IMR-90 (cell line): ENCODE measurements around the gene NLRC5. TPM values are rescaled to one million over a fixed set of nuclear protein-coding genes. Genes with fewer than 3 reads are reported as not detected.

Experiments used
- ATAC-seq: fragments of 200-7000 bp; cut with Tn5 transposase; 2 replicates; pipeline ENCODE4 v1.9.1; 2020; ENCODE audit warnings: low read depth, mild to moderate bottlenecking, moderate library complexity
- BruUV-seq: library from RNA; stranded (reverse); fragments of 400-500 nt; replicated peaks from 2 replicates; lab custom pipeline; 2021; lab: Mats Ljungman, UMichigan
- CTCF ChIA-PET: fragments of 300-600 bp; formaldehyde crosslinking; extraction: SDS; loops from one replicate; lab custom pipeline; 2021; ENCODE audit warnings: antibody characterized with exemption; lab: Yijun Ruan, JAX
- POLR2A ChIA-PET: fragments of 300-600 bp; sonication (Branson Sonifier 250); formaldehyde crosslinking; loops from one replicate; lab custom pipeline; 2022; ENCODE audit warnings: antibody characterized with exemption; ENCODE audit not compliant: unreplicated experiment; lab: Charles Lee
- DNase-seq: peaks from one replicate; pipeline ENCODE4 v3.0.0; 2013
- H2AFZ ChIP-seq: replicated peaks from 2 replicates; pipeline ENCODE3; 2013; ENCODE audit warnings: low read length, mild to moderate bottlenecking; ENCODE audit not compliant: poor library complexity
- H2AK5ac ChIP-seq: 2 replicates; pipeline ENCODE4 v1.6.1; 2013; ENCODE audit warnings: low read depth, low read length, inconsistent platforms
- H2AK9ac ChIP-seq: replicated peaks from 2 replicates; pipeline ENCODE3; 2013; ENCODE audit warnings: mild to moderate bottlenecking, low read depth, low read length, moderate library complexity; ENCODE audit not compliant: poor library complexity
- H2BK120ac ChIP-seq: 2 replicates; pipeline ENCODE4 v1.6.1; 2013; ENCODE audit warnings: low read depth, low read length, inconsistent platforms
- H2BK15ac ChIP-seq: 3 replicates; pipeline ENCODE4 v1.6.1; 2013; ENCODE audit warnings: low read depth, low read length, inconsistent platforms
- H2BK20ac ChIP-seq: 2 replicates; pipeline ENCODE4 v1.6.1; 2013; ENCODE audit warnings: low read depth, mild to moderate bottlenecking, inconsistent platforms, low read length, moderate library complexity
- H2BK5ac ChIP-seq: 2 replicates; pipeline ENCODE4 v1.6.1; 2013; ENCODE audit warnings: mild to moderate bottlenecking, low read depth, low read length, inconsistent platforms; ENCODE audit not compliant: poor library complexity, severe bottlenecking
- H3K14ac ChIP-seq: replicated peaks from 2 replicates; pipeline ENCODE4 v1.6.1; 2013; ENCODE audit warnings: low read depth, low read length, inconsistent platforms
- H3K18ac ChIP-seq: 2 replicates; pipeline ENCODE4 v1.6.1; 2013; ENCODE audit warnings: low read depth, low read length, control low read depth
- H3K23ac ChIP-seq: 2 replicates; pipeline ENCODE4 v1.6.1; 2013; ENCODE audit warnings: low read depth, low read length, inconsistent platforms
- H3K27ac ChIP-seq: 2 replicates; pipeline ENCODE4 v1.5.1; 2013; ENCODE audit warnings: mild to moderate bottlenecking, control low read depth, low read length; ENCODE audit not compliant: insufficient read depth
- H3K27me3 ChIP-seq: 2 replicates; pipeline ENCODE4 v1.6.1; 2013; ENCODE audit warnings: low read length; ENCODE audit not compliant: control insufficient read depth, insufficient read depth
- H3K36me3 ChIP-seq: 2 replicates; pipeline ENCODE4 v1.6.1; 2013; ENCODE audit warnings: low read length, mixed read lengths; ENCODE audit not compliant: control insufficient read depth, insufficient read depth
- H3K4ac ChIP-seq: 2 replicates; pipeline ENCODE4 v1.6.1; 2013; ENCODE audit warnings: low read depth, low read length, inconsistent platforms
- H3K4me1 ChIP-seq: 2 replicates; pipeline ENCODE4 v1.6.1; 2013; ENCODE audit warnings: low read length, mixed read lengths; ENCODE audit not compliant: control insufficient read depth, insufficient read depth
- H3K4me2 ChIP-seq: 2 replicates; pipeline ENCODE4 v1.6.1; 2013; ENCODE audit warnings: low read depth, mild to moderate bottlenecking, control low read depth, low read length, moderate library complexity
- H3K4me3 ChIP-seq: 2 replicates; pipeline ENCODE4 v1.5.1; 2013; ENCODE audit warnings: low read depth, mild to moderate bottlenecking, control low read depth, low read length, moderate library complexity; ENCODE audit not compliant: insufficient read depth
- H3K56ac ChIP-seq: 2 replicates; pipeline ENCODE4 v1.6.1; 2013; ENCODE audit warnings: low read length, inconsistent platforms; ENCODE audit not compliant: insufficient read depth; ENCODE audit errors: extremely low read depth
- H3K79me1 ChIP-seq, 2 experiments: 2 replicates each; pipeline ENCODE4 v1.6.1; 2013; ENCODE audit warnings: low read length in 2 of 2, inconsistent platforms in 1 of 2, low read depth in 1 of 2
- H3K9ac ChIP-seq: 2 replicates; pipeline ENCODE4 v1.6.1; 2013; ENCODE audit warnings: low read depth, low read length, control low read depth
- H3K9me1 ChIP-seq: 2 replicates; pipeline ENCODE4 v1.6.1; 2013; ENCODE audit warnings: low read length, inconsistent platforms; ENCODE audit not compliant: insufficient read depth
- H3K9me3 ChIP-seq: 2 replicates; pipeline ENCODE4 v1.6.1; 2013; ENCODE audit warnings: low read length; ENCODE audit not compliant: control insufficient read depth, insufficient read depth
- H4K20me1 ChIP-seq: 2 replicates; pipeline ENCODE4 v1.6.1; 2013; ENCODE audit warnings: low read length, inconsistent platforms; ENCODE audit not compliant: insufficient read depth
- H4K5ac ChIP-seq: 2 replicates; pipeline ENCODE4 v1.6.1; 2013; ENCODE audit warnings: mild to moderate bottlenecking, low read depth, low read length, control low read depth
- H4K8ac ChIP-seq, 2 experiments: 2 replicates each; pipeline ENCODE4 v1.6.1; 2013; ENCODE audit warnings: low read depth in 2 of 2, low read length in 2 of 2, control low read depth in 1 of 2, inconsistent platforms in 1 of 2
- H4K91ac ChIP-seq: 2 replicates; pipeline ENCODE4 v1.6.1; 2013; ENCODE audit warnings: low read depth, low read length, inconsistent platforms; ENCODE audit not compliant: insufficient read depth
- BHLHE40 ChIP-seq: fragments of 150-350 bp; IDR thresholded peaks from 2 replicates; pipeline ENCODE4 v1.6.1; 2016; ENCODE audit warnings: mild to moderate bottlenecking, low read depth, low read length
- CHD1 ChIP-seq: IDR thresholded peaks from 2 replicates; pipeline ENCODE4 v1.6.1; 2012; ENCODE audit warnings: low read depth, low read length, improper control_type of control experiment
- FOS ChIP-seq: fragments of 150-350 bp; IDR thresholded peaks from 2 replicates; pipeline ENCODE4 v1.6.1; 2016; ENCODE audit warnings: low read depth, low read length
- MAFK ChIP-seq: IDR thresholded peaks from 2 replicates; pipeline ENCODE4 v1.6.1; 2012; ENCODE audit warnings: low read depth, low read length, improper control_type of control experiment
- MAZ ChIP-seq: IDR thresholded peaks from 2 replicates; pipeline ENCODE4 v1.6.1; 2012; ENCODE audit warnings: low read depth, mild to moderate bottlenecking, low read length, improper control_type of control experiment, moderate library complexity, borderline replicate concordance
- MXI1 ChIP-seq: IDR thresholded peaks from 2 replicates; pipeline ENCODE4 v1.6.1; 2012; ENCODE audit warnings: low read depth, mild to moderate bottlenecking, low read length, moderate library complexity, borderline replicate concordance
- RCOR1 ChIP-seq: IDR thresholded peaks from 2 replicates; pipeline ENCODE4 v1.6.1; 2012; ENCODE audit warnings: mild to moderate bottlenecking, low read length, improper control_type of control experiment; ENCODE audit not compliant: insufficient replicate concordance
- SMC3 ChIP-seq: fragments of 150-350 bp; IDR thresholded peaks from 2 replicates; pipeline ENCODE4 v1.6.1; 2016; ENCODE audit warnings: low read depth, mild to moderate bottlenecking, antibody characterized with exemption, low read length, moderate library complexity
- WGBS, 2 experiments: methylation state at CpG; one replicate each; pipeline versions ENCODE4 v1.1.5 to v1.1.7; 2013; ENCODE audit warnings: missing lambda C conversion rate in 2 of 2; ENCODE audit not compliant: insufficient read length in 1 of 2; ENCODE audit errors: extremely low coverage in 2 of 2; 5-methylcytosine and 5-hydroxymethylcytosine counted together
- dilution Hi-C: fragments of 300-500 bp; cut with HindIII; formaldehyde crosslinking; loops from one replicate; pipeline ENCODE4 v1.14.3; 2018; ENCODE audit warnings: low sequenced_read_pairs; ENCODE audit not compliant: unreplicated experiment
- in situ Hi-C: fragments of 300-500 bp; cut with MboI; formaldehyde crosslinking; loops from 3 replicates; pipeline ENCODE4 v1.14.3; 2019; ENCODE audit warnings: low sequenced_read_pairs, inconsistent platforms, mixed read lengths
- intact Hi-C: fragments of 100-400 bp; cut with micrococcal nuclease; formaldehyde crosslinking; loops from 2 replicates; pipeline ENCODE4 v1.10.0; 2022
- polyA plus RNA-seq, 3 experiments: library from polyadenylated mRNA; depleted of rRNA; stranded (reverse); fragments of >200 nt; gene quantifications; 2 replicates each; pipeline ENCODE4 v1.2.3, GENCODE V29; 2012; ENCODE audit warnings: low replicate concordance in 1 of 3
- total RNA-seq: library from RNA; depleted of rRNA; stranded (reverse); fragments of >200 nt; gene quantifications from 2 replicates; pipeline ENCODE4 v1.2.3, GENCODE V29; 2012

The NLRC5 gene
- total and polyA plus RNA-seq, 2 of the 4 experiments (the other 2 are of a cell fraction), result 9.1 to 14.9 TPM

- Histone ChIP-seq H3K23ac (no peak overlapping the region), H3K14ac (no peak overlapping the region), H3K9me3 (no peaks in the 10 kb centered on the region), H3K4me1 (no peaks in the 10 kb centered on the region), H3K56ac (no peak overlapping the region), H3K4ac (no peak overlapping the region), H3K9ac (no peak overlapping the region), H3K9me1 (no peaks in the 10 kb centered on the region), H3K36me3 (peaks cover 21% of the 10 kb centered on the region), H2AK5ac (no peak overlapping the region), H4K5ac (no peak overlapping the region), H3K27me3 (no peaks in the 10 kb centered on the region), H3K79me1 (no peaks in the 10 kb centered on the region), H2BK5ac (no peak overlapping the region), H2AFZ (no peak overlapping the region), H4K20me1 (no peaks in the 10 kb centered on the region), H3K4me3 (no peak overlapping the region), H2BK15ac (no peak overlapping the region), H4K8ac (no peak overlapping the region), H2AK9ac (no peak overlapping the region), H3K4me2 (no peak overlapping the region), H3K18ac (no peak overlapping the region), H2BK20ac (no peak overlapping the region), H3K27ac (no peak overlapping the region), H2BK120ac (no peak overlapping the region), H4K91ac (no peak overlapping the region)
- dilution Hi-C loops (no loop called here), in situ Hi-C loops (no loop called here), intact Hi-C loops (no loop called here)
- CTCF ChIA-PET, result no interaction called here
- DNase-seq (no peak), ATAC-seq (no peak)
- POLR2A ChIA-PET, result no interaction called here
- no TSS peak for BruUV-seq
- WGBS, 2 experiments, result no CpG with 5 or more reads among the region's 11 CpGs
- TF ChIP-seq RCOR1 (no peak), SMC3 (no peak), CHD1 (no peak), BHLHE40 (no peak), MXI1 (no peak), MAZ (no peak), MAFK (no peak), FOS (no peak)
Measured at GRCh38 chr16:57051696-57052228, 62.4 kb downstream of the NLRC5 start.
